ENCODE data around the gene KRT2.

Gene KRT2

DNA sequence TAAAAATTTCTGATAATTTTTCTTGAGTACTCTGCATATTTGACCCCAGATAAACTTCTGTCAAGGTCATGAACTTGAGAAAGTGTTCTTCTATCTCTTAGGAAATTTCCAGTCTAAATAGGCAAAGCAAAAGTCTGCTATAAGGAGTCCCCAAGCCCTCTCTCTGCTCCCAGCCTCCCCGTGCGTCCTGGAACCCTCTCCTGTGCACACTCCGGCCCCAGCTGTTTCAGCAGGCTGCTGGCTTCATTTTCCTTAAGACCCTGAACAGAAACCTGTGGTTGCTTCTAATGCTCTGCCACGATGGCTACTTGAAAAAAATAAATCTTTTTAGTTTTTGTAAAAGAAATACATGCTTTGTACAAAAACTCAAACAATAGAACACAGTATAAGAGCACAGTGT is 14.7 kb downstream of the KRT2 start:
- no peak for DNase-seq (ENCODE audit: low spot score)

GRCh38 chr12:52636592-52637258 is 15.3 kb downstream of the KRT2 start:
- DNase-seq (ENCODE audit: low spot score) = no peak

GRCh38 chr12:52636189-52636588 is 15.8 kb downstream of the KRT2 start:
- no peak for DNase-seq (ENCODE audit: low spot score)

GRCh38 chr12:52634266-52635056 is 17.6 kb downstream of the KRT2 start:
- DNase-seq (ENCODE audit: low spot score) = no peak

- DNase-seq (ENCODE audit: low spot score) = peak; percentile 55
Measured at GRCh38 chr12:52633383-52633782, 18.6 kb downstream of the KRT2 start.

GRCh38 chr12:52632656-52633055 is 19.4 kb downstream of the KRT2 start:
- DNase-seq (ENCODE audit: low spot score) = no peak

DNA sequence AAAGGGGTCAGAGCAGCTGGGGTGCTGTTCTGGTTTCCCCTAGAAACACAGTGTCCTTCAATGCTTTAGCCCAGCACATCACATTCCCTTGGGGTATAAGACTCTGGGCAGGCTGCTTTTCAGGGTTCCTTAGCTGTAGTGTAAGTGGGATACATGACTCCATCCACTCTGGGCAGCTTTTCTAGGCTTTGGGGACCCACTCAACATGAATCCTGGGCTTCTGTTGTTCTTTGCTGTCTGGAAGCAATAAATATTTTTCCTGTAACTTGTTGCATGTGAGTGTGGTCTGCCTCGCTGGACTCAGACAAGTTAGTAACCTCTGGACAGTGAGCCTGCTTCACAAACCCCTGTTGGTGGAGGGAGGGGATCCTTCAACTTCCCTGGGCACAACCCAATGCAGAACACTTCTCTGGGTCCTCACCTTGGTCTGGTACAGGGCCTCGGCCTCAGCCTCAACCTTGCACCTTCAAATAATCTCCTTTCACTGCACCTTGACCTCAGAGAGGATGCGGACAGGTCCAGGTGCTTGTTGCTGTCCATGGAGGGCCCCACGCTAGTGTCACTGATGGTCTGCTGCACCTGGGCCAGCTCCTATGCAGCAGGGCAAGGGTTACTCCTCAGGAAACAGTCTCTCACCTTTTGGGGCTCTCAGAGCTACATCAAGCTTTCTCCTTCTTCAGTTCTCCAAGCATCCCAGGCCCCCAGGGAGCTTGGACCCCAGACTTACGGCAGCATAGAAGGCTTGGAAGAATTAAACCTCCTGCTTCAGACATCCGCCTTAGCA is 20.1 kb downstream of the KRT2 start:
- no peak for DNase-seq (ENCODE audit: low spot score)

DNA sequence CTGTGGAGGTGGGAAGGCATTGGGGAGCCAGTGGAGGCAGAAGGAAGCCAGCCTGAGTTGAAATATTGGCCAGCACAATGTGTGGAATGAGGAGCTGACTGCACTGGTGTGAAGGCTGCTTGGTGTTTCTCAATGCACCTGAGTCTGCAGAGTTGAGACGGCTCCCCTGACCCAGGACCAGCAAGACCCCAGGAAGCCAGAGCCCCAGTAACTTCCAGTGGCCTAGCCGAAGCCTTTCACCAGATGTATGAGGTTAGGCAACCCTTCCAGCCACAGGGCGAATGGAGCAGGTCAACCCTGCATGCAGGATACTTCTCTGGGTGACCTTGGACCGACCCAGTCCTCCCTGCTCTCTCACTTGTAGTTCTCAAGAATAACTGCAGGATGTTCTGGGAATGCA is 20.7 kb downstream of the KRT2 start:
- DNase-seq (ENCODE audit: low spot score) = no peak

DNA sequence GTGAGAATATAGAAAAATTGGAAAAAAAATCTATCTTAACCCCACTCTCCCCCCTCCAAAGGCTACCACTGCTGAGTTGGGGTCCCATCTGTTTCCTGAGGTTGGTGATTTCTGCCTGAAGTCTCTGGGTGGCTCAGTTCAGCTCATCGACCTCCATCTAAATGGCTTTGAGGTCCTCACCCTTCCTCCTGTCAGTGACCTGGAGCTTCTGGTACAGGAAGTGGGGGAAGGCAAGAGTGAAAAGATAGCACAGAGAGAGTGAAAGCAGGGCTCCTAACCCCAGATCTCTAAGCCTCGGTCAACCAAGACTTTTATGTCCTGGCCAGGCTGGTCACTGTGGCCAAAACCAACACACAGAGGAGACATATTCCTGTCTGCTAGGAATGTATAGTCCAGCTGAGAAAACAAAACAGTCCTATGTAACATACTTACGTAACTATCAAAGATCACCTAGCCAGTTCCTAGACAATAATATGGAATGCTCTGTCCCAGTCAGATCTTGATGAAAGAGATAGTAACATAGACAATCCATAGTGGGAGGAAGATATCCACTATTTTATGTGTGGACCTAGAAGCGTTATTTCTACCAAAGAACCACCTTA is 21.3 kb downstream of the KRT2 start:
- peak; percentile 16 for DNase-seq (ENCODE audit: low spot score)

- DNase-seq (ENCODE audit: low spot score) = no peak
Measured at GRCh38 chr12:52630008-52630500, 22.0 kb downstream of the KRT2 start.

GRCh38 chr12:52629281-52630007 is 22.6 kb downstream of the KRT2 start:
- DNase-seq (ENCODE audit: low spot score) = no peak

DNA sequence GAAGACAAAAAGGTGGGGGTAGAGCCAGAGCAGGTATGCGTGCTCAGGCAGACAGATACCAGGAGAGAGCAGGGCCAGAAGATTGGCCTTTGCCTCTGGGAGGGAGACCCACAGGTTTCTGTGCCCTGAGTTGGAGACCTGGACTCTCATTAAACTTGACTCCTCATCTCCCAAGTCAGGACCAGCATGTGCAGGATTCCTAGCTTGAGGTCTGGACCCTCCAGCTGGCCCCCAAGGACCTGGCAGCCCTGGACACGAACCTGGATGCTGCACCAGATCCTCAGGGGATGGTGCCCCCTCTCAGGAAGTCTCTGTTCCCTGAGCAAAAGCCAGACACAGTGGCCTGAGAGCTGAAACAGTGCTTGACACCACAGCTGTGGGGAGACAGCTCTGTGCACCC is 23.2 kb downstream of the KRT2 start:
- no peak for DNase-seq (ENCODE audit: low spot score)

GRCh38 chr12:52628111-52628507 is 23.9 kb downstream of the KRT2 start:
- no peak for DNase-seq (ENCODE audit: low spot score)

GRCh38 chr12:52627395-52628110 is 24.5 kb downstream of the KRT2 start:
- no peak for DNase-seq (ENCODE audit: low spot score)

- no peak for DNase-seq (ENCODE audit: low spot score)
Measured at GRCh38 chr12:52622349-52622748, 29.7 kb downstream of the KRT2 start.

GRCh38 chr12:52618866-52619265 is 33.1 kb downstream of the KRT2 start:
- DNase-seq (ENCODE audit: low spot score) = no peak

- DNase-seq (ENCODE audit: low spot score) = no peak
Measured at GRCh38 chr12:52618216-52618615, 33.8 kb downstream of the KRT2 start, which contains the start of gene KRT73. KRT73 (minus strand) TSS chr12:52618559; CDS start chr12:52618524, 35 bp downstream.

GRCh38 chr12:52617403-52617785 is 34.6 kb downstream of the KRT2 start:
- DNase-seq (ENCODE audit: low spot score) = no peak

- DNase-seq (ENCODE audit: low spot score) = no peak
Measured at GRCh38 chr12:52616680-52617402, 35.2 kb downstream of the KRT2 start.

DNA sequence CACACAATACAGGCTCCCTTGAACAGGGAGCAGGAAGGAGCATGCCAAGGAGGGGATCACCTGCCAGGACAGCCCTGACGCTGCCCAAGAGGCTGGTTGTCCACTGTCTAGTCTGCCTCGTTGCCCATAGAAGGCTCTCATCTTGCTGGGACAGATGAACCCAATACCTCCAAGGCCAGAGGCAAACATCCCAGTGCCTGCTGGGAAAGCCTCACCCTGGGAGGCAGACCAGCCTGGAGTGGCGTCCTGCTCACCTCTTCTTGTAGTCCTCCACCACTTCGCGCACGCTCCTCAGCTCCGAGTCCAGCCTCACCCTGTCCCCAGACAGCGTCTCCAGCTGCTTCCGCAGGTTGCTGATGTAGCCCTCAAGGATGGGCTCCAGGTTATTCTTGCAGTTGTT is 36.1 kb downstream of the KRT2 start:
- DNase-seq (ENCODE audit: low spot score) = no peak
